Hematopoietic multipotent progenitor cell treated with erythropoietin and hydrocortisone succinate and interleukin-3 and kit ligand, for 17 days (in vitro differentiated cells): ENCODE results near the gene SPIB.
"Not testable (repeated sequence)": the region's sequence is repeated elsewhere in the genome, so short reads cannot be mapped to it uniquely, and the experiment has no call there.

ENCODE experiments used
- DNase-seq: peaks from one replicate; pipeline ENCODE4 v3.0.0-alpha.2; 2015; ENCODE audit warnings: low spot score

SPIB gene

DNA sequence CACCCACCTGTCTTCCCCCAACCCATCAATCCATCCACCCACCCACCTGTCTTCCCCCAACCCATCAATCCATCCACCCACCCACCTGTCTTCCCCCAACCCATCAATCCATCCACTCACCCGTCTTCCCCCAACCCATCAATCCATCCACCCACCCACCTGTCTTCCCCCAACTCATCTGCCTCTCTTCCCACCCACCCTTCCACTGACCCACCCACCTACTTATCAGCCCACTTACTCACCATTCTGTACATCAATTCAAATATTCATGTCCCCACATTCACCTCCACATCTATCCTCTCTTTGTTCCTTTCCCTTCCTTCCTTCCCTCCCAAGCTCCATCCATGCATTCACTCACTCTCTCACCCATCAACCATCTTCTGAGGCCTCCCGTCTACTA is 20.4 kb downstream of the SPIB start:
- DNase-seq, result not testable (repeated sequence)

- no peak for DNase-seq
Observed at GRCh38 chr19:50444059-50444458, 25.3 kb downstream of the SPIB start.

DNA sequence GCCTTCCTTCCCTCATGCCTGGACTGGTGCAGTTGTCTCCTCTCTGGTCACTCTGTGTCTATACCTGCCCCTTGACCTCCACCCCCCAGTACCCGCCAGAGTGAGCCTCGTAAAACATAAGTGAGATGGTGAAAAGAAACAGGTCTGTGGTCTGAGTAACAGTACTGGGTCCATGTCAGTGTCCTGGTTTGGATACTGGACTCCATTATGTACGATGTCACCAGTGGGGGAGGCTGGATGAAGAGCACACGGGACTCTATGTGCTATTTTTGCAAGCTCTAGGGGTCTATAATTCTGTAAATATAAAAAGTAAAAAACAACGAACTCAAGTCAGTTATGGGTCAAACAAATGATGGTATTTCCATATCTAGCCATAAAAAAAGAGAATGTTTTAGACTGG is 28.3 kb downstream of the SPIB start:
- DNase-seq, result no peak

DNA sequence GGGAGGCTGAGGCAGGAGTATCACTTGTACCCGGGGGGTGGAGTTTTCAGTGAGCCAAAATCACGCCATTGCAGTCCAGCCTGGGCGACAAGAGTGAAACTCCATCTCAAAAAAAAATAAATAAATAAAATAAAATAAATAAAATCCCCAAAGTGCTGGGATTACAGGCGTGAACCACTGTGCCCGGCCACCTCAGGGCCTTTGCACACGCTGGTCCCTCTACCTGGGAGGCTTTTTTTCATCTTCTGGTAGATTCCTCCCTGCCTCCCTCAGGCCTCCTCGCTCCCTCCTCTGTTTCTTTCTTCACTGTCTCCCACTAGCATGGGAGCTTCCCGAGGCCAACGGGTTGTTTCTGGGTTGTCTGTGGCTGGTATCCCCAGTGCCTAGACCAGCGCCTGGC is 29.0 kb downstream of the SPIB start:
- DNase-seq, result no peak

GRCh38 chr19:50449236-50449899 is 30.6 kb downstream of the SPIB start:
- DNase-seq, result no peak

DNA sequence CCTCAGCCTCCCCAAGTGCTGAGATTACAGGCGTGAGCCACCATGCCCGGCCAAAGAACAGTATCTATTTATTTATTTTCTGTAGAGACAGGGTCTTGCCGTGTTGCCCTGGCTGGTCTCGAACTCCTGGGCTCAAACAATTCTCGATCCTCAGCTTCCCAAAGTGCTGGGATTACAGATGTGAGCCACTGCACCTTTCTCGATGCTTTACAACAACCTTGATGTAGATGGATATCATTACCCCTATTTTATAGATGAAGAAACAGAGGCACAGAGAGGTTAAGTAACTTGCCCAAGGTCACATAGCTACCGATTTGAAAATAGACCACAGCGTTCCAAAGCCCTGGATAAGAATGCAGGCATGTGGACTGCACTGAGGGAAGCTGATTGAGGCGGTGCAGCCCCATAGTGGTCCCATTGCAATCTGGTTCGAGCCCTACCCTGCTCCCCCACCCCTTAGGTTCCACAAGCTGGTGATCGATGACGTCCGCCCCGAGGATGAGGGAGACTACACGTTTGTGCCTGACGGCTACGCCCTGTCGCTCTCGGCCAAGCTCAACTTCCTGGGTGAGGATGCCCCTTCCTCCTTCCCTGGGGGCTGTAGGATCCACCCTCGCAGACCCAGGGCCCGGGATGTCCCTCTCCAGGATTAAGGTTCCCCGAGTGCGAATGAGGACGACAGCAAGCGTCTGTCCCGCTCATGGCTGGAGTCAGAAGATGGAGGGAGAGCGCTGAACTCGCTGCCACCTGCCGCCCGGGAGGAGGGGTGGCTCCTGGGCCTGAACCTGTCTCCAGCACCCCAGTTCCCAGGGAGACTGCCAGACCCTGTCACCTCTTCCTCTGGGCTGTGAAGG is 31.9 kb downstream of the SPIB start:
- no peak for DNase-seq

DNA sequence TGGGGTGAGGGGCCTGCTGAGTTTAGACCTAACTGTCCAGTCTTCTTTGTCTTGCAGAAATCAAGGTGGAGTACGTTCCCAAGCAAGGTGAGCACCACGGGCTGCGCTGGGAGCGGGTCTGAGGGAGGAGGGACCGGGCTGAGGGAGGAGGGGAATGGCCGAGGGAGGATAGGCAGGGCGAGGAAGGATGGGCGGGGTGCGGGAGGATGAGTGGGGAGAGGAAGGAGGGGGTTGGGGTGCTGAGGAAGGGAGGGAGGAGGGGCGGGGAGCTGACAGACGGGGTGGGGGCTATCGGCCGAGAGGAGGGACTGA is 32.4 kb downstream of the SPIB start:
- no peak for DNase-seq

GRCh38 chr19:50453243-50453642 is 34.5 kb downstream of the SPIB start:
- DNase-seq, result no peak

GRCh38 chr19:50455992-50456391 is 37.3 kb downstream of the SPIB start:
- DNase-seq, result no peak

DNA sequence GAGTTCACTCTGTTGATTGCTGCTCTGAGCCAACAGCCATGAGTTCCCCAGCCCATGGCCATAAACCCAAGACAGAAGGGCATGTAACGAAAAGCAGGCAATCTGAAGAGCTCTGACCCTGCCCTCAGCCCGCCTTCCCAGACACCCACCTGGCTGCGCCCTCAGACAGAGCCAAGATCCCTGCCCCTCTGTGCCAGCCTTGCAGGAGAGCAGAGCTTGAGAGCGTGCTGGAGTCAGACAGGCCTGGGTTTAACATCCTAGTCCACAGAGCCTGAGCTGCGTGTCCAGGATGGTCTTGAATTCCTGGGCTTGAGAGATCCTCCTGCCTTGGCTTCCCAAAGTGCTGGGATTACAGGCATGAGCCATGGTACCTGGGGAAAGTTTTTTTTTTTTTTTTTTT is 38.6 kb downstream of the SPIB start:
- DNase-seq, result no peak

DNA sequence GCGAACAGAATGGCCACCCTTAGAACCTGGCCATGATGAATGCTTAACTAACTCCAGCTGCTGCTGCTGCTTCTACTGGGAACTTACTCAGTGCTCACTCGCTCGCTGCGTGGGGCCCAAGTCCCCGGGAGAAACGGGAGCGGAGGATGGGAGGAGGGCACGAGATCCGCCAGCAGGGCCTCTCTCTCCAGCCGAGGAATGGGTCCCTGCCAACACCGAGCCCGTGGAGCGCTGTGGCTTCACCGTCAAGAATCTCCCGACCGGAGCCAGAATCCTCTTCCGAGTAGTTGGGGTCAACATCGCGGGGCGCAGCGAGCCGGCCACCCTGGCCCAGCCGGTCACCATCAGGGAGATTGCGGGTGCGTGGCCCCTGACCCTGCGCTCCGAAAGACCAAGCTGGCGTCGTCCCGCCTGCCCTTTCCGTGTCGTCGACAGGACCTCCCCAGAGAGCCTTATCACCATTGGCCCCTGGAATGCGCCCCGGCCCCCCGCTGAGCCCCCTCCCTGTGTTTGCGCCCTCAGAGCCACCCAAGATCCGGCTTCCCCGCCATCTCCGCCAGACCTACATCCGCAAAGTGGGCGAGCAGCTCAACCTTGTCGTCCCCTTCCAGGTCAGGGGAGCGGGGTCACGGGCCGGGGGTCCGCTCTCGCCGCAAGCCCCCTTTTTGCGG is 39.8 kb downstream of the SPIB start:
- DNase-seq, result no peak

DNA sequence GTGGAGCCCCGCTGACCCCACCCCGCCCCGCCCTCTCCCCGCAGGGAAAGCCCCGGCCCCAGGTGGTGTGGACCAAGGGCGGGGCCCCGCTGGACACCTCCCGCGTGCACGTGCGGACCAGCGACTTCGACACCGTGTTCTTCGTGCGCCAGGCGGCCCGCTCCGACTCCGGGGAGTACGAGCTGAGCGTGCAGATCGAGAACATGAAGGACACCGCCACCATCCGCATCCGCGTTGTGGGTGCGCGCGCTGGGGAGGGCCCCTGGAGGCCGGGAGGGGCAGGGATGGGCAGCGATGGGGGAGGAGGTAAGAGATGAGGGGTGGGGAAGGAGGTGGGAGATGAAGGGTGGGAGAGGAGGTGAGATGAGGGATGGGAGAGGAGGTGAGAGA is 40.3 kb downstream of the SPIB start:
- no peak for DNase-seq

DNA sequence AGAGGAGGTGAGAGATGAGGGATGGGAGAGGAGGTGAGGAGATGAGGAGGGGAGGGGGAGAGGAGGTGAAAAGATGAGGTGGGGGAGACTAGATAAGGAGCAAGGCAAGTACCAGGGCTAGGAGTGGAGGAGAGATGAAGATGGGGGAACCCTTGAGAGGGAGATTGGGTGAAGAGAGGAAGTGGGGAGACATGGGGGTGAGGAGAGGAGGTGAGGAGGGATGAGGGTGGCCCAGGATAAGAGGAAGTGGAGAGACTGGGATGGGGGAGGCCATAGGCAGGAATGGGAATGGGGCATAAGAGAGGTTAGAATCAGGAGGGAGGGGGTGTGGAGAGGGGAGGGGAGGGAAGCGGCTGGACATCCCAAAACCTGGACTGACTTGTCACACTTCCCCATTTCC is 40.9 kb downstream of the SPIB start:
- DNase-seq, result no peak

GRCh38 chr19:50460161-50460765 is 41.5 kb downstream of the SPIB start:
- DNase-seq, result no peak

GRCh38 chr19:50461066-50461875 is 42.5 kb downstream of the SPIB start:
- peak; percentile 37 for DNase-seq

- no peak for DNase-seq
Observed at GRCh38 chr19:50462970-50463369, 44.2 kb downstream of the SPIB start.

- no peak for DNase-seq
Observed at GRCh38 chr19:50464348-50464747, 45.6 kb downstream of the SPIB start.

GRCh38 chr19:50465000-50465399 is 46.3 kb downstream of the SPIB start:
- DNase-seq, result no peak

GRCh38 chr19:50465986-50466705 is 47.4 kb downstream of the SPIB start:
- peak; percentile 54 for DNase-seq

DNA sequence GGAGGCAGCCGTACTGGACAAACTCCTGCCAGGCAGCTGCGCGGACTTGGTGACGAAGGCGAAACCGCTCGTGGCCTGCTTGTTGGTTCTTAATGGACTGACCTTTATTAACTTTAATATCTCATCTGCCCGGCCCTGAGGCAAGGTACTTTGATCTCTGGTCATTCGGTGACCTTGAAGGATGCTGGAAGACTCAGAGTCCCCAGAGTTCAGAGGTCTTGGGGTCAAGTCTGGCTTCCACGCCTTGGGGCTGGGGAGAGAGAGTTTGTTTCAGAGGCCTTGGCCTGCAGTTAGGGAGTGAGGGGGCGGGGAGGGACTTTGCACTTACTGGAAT is 47.9 kb downstream of the SPIB start:
- DNase-seq, result no peak

GRCh38 chr19:50467566-50467965 is 48.8 kb downstream of the SPIB start:
- DNase-seq, result no peak

DNA sequence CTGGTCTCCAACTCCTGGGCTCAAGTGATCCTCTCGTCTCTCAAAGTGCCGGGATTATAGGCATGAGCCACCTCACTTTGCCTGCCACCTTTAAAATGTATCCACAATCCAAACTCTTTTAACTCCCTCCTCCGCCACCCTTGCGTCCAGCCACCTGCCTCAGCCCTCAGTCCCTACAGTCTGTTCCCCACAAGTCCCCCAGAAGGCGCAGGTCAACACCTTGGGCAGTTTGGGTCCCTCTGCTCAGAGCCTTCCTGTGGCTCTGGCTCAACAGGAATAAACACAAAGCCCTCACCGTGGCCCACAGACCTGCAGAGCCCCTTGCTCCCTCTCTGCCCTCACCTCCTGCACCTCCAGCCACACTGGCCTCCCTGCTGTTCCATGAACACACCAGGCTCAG is 50.1 kb downstream of the SPIB start:
- no peak for DNase-seq
